Progenitor cell of endocrine pancreas (in vitro differentiated cells): ENCODE data around the gene DPF3. TPM values are rescaled to one million over a fixed set of nuclear protein-coding genes. Genes with fewer than 3 reads are reported as not detected.

ENCODE experiments used
- DNase-seq: peaks from one replicate; pipeline ENCODE4 v3.0.0; 2021; ENCODE audit warnings: low spot score; ENCODE audit not compliant: unreplicated experiment
- H3K27ac Mint-ChIP-seq: 2 replicates; pipeline ENCODE4 v1.8.0; 2021; ENCODE audit warnings: mild to moderate bottlenecking, moderate library complexity, mixed read lengths
- H3K27me3 Mint-ChIP-seq: 2 replicates; pipeline ENCODE4 v1.8.0; 2021; ENCODE audit warnings: mixed read lengths
- H3K36me3 Mint-ChIP-seq: 2 replicates; pipeline ENCODE4 v1.8.0; 2022; ENCODE audit warnings: mixed read lengths; ENCODE audit not compliant: insufficient read depth
- H3K4me1 Mint-ChIP-seq: 2 replicates; pipeline ENCODE4 v1.8.0; 2021; ENCODE audit warnings: low read depth, mixed read lengths
- H3K4me3 Mint-ChIP-seq: 2 replicates; pipeline ENCODE4 v1.8.0; 2021; ENCODE audit warnings: low read depth, mild to moderate bottlenecking, moderate library complexity, mixed read lengths
- H3K9me3 Mint-ChIP-seq: 2 replicates; pipeline ENCODE4 v1.8.0; 2021; ENCODE audit warnings: low read depth, mixed read lengths
- CTCF ChIP-seq: fragments of 200-600 bp; sonication (generic); IDR thresholded peaks from one replicate; pipeline ENCODE4 v1.5.0; 2021; ENCODE audit warnings: antibody characterized with exemption, mild to moderate bottlenecking; ENCODE audit not compliant: unreplicated experiment
- total RNA-seq: library from RNA; stranded (reverse); gene quantifications from 2 replicates; pipeline ENCODE4 v1.2.1, GENCODE V29; 2021

Gene DPF3
- total RNA-seq, 1 donor from 2014 or later: 2.2 TPM

- Mint-ChIP-seq H3K9me3 (no peaks in the 10 kb centered on the region), H3K4me1 (peaks cover 21% of the 10 kb centered on the region), H3K36me3 (no peaks in the 10 kb centered on the region), H3K27me3 (peaks cover 74% of the 10 kb centered on the region), H3K4me3 (no peak overlapping the region), H3K27ac (no peak overlapping the region)
- no peak for TF ChIP-seq CTCF
- no peak for DNase-seq
These were observed 231.7 kb downstream of the DPF3 start for GRCh38 chr14:72662214-72662613.

- Mint-ChIP-seq H3K36me3 (no peaks in the 10 kb centered on the region), H3K27ac (no peak overlapping the region), H3K27me3 (peaks cover 53% of the 10 kb centered on the region), H3K4me1 (peaks cover 2% of the 10 kb centered on the region), H3K4me3 (no peak overlapping the region), H3K9me3 (no peaks in the 10 kb centered on the region)
- DNase-seq: no peak
- TF ChIP-seq CTCF: no peak
These were observed 236.5 kb downstream of the DPF3 start for GRCh38 chr14:72657214-72657921.

GRCh38 chr14:72653026-72653425 is 240.9 kb downstream of the DPF3 start:
- TF ChIP-seq CTCF: no peak
- Mint-ChIP-seq H3K9me3 (no peaks in the 10 kb centered on the region), H3K27me3 (peaks cover 25% of the 10 kb centered on the region), H3K27ac (no peak overlapping the region), H3K4me3 (no peak overlapping the region), H3K36me3 (no peaks in the 10 kb centered on the region), H3K4me1 (peaks cover 2% of the 10 kb centered on the region)
- no peak for DNase-seq

- H3K27me3 Mint-ChIP-seq: peaks cover 24% of the 10 kb centered on the region
- no peaks in the 10 kb centered on the region for H3K9me3 Mint-ChIP-seq
- TF ChIP-seq CTCF: no peak
- H3K4me1 Mint-ChIP-seq: peaks cover 2% of the 10 kb centered on the region
- H3K36me3 Mint-ChIP-seq: no peaks in the 10 kb centered on the region
- H3K4me3 Mint-ChIP-seq: no peak overlapping the region
- no peak overlapping the region for H3K27ac Mint-ChIP-seq
- DNase-seq: no peak
These were observed 241.7 kb downstream of the DPF3 start for GRCh38 chr14:72652179-72652578.

- H3K27ac Mint-ChIP-seq: no peak overlapping the region
- no peak for TF ChIP-seq CTCF
- DNase-seq: no peak
- H3K27me3 Mint-ChIP-seq: peaks cover 21% of the 10 kb centered on the region
- no peak overlapping the region for H3K4me3 Mint-ChIP-seq
- no peaks in the 10 kb centered on the region for H3K9me3 Mint-ChIP-seq
- H3K4me1 Mint-ChIP-seq: peaks cover 2% of the 10 kb centered on the region
- H3K36me3 Mint-ChIP-seq: no peaks in the 10 kb centered on the region
These were observed 242.2 kb downstream of the DPF3 start for GRCh38 chr14:72651714-72652113.
